ENCODE results near the gene NAT9.

The NAT9 gene

DNA sequence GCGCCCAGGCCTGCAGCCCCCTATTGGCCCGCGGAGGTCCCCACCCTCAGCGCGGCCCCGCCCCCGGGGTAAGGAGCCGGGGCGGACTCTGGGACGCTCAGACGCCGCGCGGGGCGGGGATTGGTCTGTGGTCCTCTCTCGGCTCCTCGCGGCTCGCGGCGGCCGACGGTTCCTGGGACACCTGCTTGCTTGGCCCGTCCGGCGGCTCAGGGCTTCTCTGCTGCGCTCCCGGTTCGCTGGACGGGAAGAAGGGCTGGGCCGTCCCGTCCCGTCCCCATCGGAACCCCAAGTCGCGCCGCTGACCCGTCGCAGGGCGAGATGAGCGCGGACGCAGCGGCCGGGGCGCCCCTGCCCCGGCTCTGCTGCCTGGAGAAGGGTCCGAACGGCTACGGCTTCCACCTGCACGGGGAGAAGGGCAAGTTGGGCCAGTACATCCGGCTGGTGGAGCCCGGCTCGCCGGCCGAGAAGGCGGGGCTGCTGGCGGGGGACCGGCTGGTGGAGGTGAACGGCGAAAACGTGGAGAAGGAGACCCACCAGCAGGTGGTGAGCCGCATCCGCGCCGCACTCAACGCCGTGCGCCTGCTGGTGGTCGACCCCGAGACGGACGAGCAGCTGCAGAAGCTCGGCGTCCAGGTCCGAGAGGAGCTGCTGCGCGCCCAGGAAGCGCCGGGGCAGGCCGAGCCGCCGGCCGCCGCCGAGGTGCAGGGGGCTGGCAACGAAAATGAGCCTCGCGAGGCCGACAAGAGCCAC, 27.4 kb downstream of the NAT9 start, which contains the start of gene NHERF1:
NHERF1 (plus strand) TSS at position 100 of the 750 bp plus-strand sequence; CDS start at position 319, 219 bp downstream.
- Mint-ChIP-seq H3K27ac (peak within 1 kb of the TSS; percentile 92 to 93), H3K4me3 (peak within 1 kb of the TSS; percentile 98 to 99), H3K9me3 (no peaks in the 10 kb centered on the region), H3K4me1 (ENCODE audit: low read depth in 2 of 2) (peaks cover 56 to 66% of the 10 kb centered on the region in 2 donors), H3K36me3 (ENCODE audit: insufficient read depth) (peaks cover 62% of the 10 kb centered on the region), H3K27me3 (no peaks in the 10 kb centered on the region)
- peak; percentile 89 to 94 (median 90) for DNase-seq
- ATAC-seq (replicated peaks) = peak; percentile 82

DNA sequence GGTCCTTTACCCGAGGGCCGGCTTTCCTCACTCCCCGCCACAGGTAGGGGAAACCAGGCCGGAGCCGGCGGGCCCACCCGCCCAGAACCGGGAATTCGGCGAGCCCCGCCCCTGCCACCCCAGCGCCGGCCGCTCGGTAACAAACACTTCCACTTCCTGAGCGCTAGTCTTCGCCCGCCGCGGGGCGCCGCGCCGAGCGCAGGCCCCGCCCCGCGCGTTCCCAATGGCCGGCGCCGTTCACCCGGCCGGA, 27.9 kb downstream of the NAT9 start:
- Mint-ChIP-seq H3K27ac (peak overlapping the region; percentile 92 to 93), H3K4me1 (ENCODE audit: low read depth in 2 of 2) (peaks cover 56 to 66% of the 10 kb centered on the region in 2 donors), H3K36me3 (ENCODE audit: insufficient read depth) (peaks cover 58% of the 10 kb centered on the region), H3K9me3 (no peaks in the 10 kb centered on the region), H3K27me3 (no peaks in the 10 kb centered on the region), H3K4me3 (peak overlapping the region; percentile 98 to 99)
- DNase-seq = no peak
- ATAC-seq (replicated peaks) = no peak

DNA sequence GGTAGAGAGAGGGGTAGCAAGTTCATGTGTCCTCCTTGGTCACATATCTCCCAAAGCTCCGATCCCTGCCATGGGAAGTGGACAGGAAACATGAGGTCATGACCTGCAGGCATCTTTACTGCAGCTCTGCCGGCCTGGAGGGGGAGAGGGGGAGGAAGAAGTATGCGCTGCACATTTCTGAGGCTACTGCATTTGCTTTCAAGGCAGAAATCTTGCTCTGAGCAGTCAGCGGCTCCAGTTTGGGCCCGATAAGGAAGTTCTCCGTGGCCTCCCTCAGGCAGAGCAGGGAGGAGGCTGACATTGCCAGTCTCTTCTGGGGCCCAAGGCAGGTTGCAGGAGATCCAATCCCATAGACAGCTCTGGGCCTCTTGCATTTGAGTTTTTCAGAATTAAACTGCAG, 29.2 kb downstream of the NAT9 start:
- Mint-ChIP-seq H3K4me1 (ENCODE audit: low read depth in 2 of 2) (peaks cover 58 to 68% of the 10 kb centered on the region in 2 donors), H3K27ac (peak overlapping the region; percentile 32 to 68)
- ATAC-seq (replicated peaks) = no peak

DNA sequence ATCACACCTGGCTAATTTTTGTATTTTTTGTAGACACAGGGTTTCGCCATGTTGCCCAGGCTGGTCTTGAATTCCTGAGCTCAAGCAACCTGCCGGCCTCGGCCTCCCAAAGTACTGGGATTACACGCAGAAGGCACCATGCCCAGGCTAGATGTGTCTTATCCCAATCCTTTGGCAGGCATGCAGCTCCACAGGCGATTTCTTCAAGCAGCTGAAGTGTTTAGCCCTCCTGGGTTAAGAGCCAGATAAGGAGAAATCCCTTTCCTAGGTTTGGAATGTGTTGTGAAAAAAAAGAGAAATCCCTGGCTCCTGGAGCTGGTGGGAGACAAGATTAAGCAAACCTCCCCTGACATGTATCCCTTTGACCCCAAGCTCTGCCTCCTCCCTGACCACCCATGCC, 29.8 kb downstream of the NAT9 start:
- no peak for ATAC-seq (replicated peaks)
- Mint-ChIP-seq H3K27me3 (no peaks in the 10 kb centered on the region), H3K27ac (peak overlapping the region; percentile 32 to 68), H3K4me1 (ENCODE audit: low read depth in 2 of 2) (peaks cover 58 to 69% of the 10 kb centered on the region in 2 donors), H3K36me3 (ENCODE audit: insufficient read depth) (peaks cover 44% of the 10 kb centered on the region), H3K9me3 (no peaks in the 10 kb centered on the region), H3K4me3 (peak overlapping the region; percentile 98 to 99)
- no peak for DNase-seq

More for the DNA sequence above, 29.2 kb downstream of the NAT9 start:
- DNase-seq = no peak
- H3K27me3 Mint-ChIP-seq = no peaks in the 10 kb centered on the region
- peak overlapping the region; percentile 98 to 99 for H3K4me3 Mint-ChIP-seq
- H3K9me3 Mint-ChIP-seq = no peaks in the 10 kb centered on the region
- peaks cover 50% of the 10 kb centered on the region for H3K36me3 Mint-ChIP-seq (ENCODE audit: insufficient read depth)

DNA sequence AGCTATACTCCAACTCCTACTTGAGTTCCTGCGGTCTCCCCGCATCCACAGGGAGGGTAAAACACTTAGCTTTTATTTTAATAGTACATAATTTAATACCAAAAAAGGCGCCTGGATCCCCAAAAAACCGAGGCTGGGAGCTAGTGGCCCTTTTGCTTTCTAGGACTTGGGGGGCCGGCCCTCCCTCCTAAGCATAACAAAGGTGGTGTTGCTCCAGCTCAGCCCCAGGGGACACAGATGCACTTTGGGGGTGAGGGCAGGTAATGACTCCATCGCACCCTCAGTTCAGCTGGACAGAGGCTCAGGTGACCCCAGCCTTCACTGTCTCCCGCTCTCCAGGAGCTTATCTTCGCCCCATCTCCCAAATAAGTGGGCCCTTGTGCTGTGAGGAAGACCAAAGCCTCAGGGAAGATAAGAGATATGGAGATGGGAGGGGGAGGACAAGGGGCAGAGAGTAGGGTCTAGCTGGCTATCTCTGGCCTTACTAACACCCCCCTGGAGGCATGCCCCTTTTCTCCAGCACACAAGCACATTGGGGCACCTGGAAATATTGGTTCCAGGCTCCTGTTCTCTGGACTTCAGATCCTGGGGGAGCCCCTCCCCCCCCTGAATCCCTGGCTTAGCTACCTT, 30.5 kb downstream of the NAT9 start:
- no peak for ATAC-seq (replicated peaks)
- Mint-ChIP-seq H3K4me3 (peak overlapping the region in 1 of 2 donors; percentile 29), H3K27ac (peak overlapping the region; percentile 26 to 68), H3K27me3 (no peaks in the 10 kb centered on the region), H3K4me1 (ENCODE audit: low read depth in 2 of 2) (peaks cover 57 to 67% of the 10 kb centered on the region in 2 donors), H3K36me3 (ENCODE audit: insufficient read depth) (peaks cover 37% of the 10 kb centered on the region), H3K9me3 (no peaks in the 10 kb centered on the region)
- DNase-seq = no peak

DNA sequence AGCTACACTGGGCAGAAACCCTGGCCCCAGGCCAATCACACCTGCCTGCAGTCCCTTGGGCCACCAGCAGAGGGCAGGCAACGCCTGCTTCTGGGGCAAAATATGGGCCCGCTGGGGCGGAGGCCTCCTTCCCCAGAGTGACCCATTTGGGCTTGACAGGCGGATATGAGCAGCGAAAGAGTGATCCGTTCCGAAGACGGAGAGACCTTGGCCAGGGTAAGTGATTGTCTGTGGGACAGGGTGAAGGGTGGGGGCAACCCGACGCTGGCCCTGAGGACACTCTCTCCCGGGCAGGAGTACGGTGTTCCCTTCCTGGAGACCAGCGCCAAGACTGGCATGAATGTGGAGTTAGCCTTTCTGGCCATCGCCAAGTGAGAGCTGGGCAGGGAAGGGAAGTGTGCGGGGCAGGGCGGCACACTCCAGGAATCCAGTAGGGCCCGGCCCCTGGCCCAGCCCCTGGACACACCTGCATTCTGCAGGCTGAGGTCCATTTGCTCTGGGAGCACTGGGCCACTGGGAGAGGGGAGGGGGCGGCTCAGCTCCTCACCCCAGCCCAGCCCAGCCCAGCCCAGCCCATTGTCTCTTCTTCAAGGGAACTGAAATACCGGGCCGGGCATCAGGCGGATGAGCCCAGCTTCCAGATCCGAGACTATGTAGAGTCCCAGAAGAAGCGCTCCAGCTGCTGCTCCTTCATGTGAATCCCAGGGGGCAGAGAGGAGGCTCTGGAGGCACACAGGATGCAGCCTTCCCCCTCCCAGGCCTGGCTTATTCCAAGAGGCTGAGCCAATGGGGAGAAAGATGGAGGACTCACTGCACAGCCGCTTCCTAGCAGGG, 31.2 kb downstream of the NAT9 start:
- no peaks in the 10 kb centered on the region for H3K9me3 Mint-ChIP-seq
- H3K4me1 Mint-ChIP-seq (ENCODE audit: low read depth in 2 of 2) = peaks cover 60 to 71% of the 10 kb centered on the region in 2 donors
- peaks cover 37% of the 10 kb centered on the region for H3K36me3 Mint-ChIP-seq (ENCODE audit: insufficient read depth)
- no peaks in the 10 kb centered on the region for H3K27me3 Mint-ChIP-seq
- H3K4me3 Mint-ChIP-seq = peak overlapping the region; percentile 86 to 92
- ATAC-seq (replicated peaks) (peak; percentile 31), DNase-seq (peak; percentile 85 to 90 (median 89))
- H3K27ac Mint-ChIP-seq = peak overlapping the region; percentile 77 to 85

DNA sequence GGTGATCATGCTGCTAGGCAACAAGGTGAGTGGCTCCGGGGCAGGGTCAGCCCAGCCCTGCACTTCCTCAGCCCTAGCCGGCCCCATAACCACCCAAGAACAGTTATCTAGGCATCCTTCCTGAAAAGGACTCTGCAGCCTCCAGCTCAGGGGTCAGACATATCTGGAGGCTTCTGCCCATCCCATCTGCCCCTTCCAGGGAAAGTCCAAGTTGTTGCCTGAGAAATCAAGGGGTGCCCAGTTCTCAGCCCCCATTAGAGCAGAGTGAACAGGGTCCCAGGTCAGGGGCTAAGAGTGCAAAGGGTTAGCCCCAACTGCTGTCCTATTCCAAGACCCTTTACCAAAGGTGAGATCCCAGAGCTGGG, 31.8 kb downstream of the NAT9 start:
- no peaks in the 10 kb centered on the region for H3K27me3 Mint-ChIP-seq
- H3K4me1 Mint-ChIP-seq (ENCODE audit: low read depth in 2 of 2) = peaks cover 66 to 70% of the 10 kb centered on the region in 2 donors
- H3K9me3 Mint-ChIP-seq = no peaks in the 10 kb centered on the region
- ATAC-seq (replicated peaks) = no peak
- peak overlapping the region; percentile 86 to 92 for H3K4me3 Mint-ChIP-seq
- H3K27ac Mint-ChIP-seq = peak overlapping the region; percentile 77 to 85
- no peak for DNase-seq
- H3K36me3 Mint-ChIP-seq (ENCODE audit: insufficient read depth) = peaks cover 36% of the 10 kb centered on the region

DNA sequence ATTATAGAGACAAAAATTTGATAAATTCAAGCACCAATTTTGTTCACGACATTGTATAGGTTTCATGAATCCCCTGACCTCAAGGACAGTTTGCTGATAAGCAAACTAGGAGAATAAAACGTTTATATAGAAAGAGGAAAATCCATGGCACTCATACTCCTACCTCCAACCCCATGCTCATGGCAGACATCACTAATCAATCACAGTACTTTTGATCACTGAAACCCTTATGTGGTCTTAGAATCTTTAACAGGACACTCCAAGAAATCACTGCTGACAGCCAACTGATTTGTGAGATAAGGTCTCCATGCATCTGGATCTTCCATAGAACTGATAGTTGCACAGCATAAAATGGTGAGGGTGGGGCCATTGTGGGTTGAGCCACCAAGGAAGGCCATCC, 32.4 kb downstream of the NAT9 start:
- H3K4me1 Mint-ChIP-seq (ENCODE audit: low read depth in 2 of 2) = peaks cover 72 to 76% of the 10 kb centered on the region in 2 donors
- H3K27me3 Mint-ChIP-seq = no peaks in the 10 kb centered on the region
- peak overlapping the region; percentile 86 to 92 for H3K4me3 Mint-ChIP-seq
- H3K36me3 Mint-ChIP-seq (ENCODE audit: insufficient read depth) = peaks cover 38% of the 10 kb centered on the region
- no peaks in the 10 kb centered on the region for H3K9me3 Mint-ChIP-seq
- ATAC-seq (replicated peaks) (no peak), DNase-seq (no peak)
- H3K27ac Mint-ChIP-seq = peak overlapping the region; percentile 85 to 89

DNA sequence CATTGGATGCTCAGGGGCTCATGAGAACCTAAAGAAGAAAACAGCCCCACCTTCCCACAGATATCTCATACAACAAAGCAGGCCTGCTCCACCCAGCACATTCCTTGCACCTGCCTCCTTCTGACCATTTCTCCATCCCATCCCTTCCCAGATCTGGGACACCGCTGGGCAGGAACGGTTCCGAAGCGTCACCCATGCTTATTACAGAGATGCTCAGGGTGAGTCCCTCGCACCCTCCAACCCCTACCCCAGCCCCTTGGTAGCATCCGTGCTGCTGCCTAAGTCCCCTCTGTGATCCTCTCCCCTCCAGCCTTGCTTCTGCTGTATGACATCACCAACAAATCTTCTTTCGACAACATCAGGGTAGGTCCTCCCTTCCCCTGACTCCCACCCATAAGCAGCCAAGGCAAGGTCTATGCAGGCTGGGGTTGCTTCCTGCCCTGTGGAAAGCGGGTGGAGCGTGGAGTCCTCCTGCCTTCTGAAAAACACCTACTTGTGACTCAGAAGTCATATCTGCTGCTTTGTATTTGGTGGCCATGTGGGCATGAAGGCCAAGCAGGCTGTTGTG, 33.1 kb downstream of the NAT9 start:
- Mint-ChIP-seq H3K4me3 (peak overlapping the region; percentile 86 to 92), H3K36me3 (ENCODE audit: insufficient read depth) (peaks cover 34% of the 10 kb centered on the region), H3K27me3 (no peaks in the 10 kb centered on the region), H3K27ac (peak overlapping the region; percentile 85 to 89), H3K4me1 (ENCODE audit: low read depth in 2 of 2) (peaks cover 78 to 82% of the 10 kb centered on the region in 2 donors), H3K9me3 (no peaks in the 10 kb centered on the region)
- DNase-seq = no peak
- no peak for ATAC-seq (replicated peaks)

DNA sequence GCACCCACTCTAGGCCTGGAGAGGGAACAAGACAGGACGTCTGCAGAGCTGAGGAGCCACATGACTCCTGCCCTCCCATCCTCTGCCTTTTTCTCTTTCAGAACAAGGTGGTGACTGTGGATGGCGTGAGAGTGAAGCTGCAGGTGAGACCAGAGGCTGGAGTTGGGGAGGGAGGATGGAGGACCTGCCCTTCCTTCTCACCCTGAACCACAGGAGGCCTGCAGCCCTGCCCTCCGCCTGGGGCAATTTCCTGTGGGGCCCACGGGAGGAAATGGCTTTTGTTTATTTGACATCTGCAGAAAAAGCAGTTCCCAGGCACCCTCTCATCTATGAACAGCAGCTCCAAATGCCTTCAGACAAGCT, 34.0 kb downstream of the NAT9 start:
- Mint-ChIP-seq H3K9me3 (no peaks in the 10 kb centered on the region), H3K27ac (peak overlapping the region; percentile 85 to 89), H3K36me3 (ENCODE audit: insufficient read depth) (peaks cover 32% of the 10 kb centered on the region), H3K4me3 (peak overlapping the region; percentile 86 to 92), H3K4me1 (ENCODE audit: low read depth in 2 of 2) (peaks cover 77 to 79% of the 10 kb centered on the region in 2 donors), H3K27me3 (no peaks in the 10 kb centered on the region)
- ATAC-seq (replicated peaks) (peak; percentile 18), DNase-seq (peak in 2 of 3 experiments; percentile 50)

DNA sequence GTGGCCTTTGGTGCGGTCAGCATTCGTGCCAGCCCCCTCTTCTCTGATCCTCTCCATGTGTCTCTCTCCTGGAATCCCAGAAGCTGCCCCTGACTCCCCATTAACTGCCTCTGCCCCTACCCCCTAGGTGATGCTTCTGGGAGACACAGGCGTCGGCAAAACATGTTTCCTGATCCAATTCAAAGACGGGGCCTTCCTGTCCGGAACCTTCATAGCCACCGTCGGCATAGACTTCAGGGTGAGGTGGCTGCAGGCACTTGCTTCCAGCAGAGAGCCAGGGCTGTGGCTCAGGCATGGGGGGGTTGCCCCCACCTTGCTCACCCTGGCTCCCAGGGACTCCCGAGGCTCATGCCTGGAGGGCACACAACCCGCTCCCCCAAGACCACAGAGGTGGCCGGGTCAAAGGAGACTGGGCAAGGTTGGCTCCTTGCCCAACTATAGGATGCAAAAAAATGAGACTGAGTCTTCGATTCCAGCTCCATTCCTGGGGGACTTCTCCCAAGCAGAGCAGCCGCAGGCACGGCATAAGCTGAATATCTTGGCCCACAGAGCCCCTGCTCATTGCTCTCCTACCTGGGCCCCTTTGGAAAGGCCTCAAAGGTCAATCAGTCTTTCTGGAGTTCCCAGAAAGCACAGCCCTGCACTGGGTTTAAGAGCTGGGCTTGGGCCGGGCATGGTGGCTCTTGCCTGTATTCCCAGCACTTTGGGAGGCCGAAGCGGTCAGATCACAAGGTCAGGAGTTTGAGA, 35.3 kb downstream of the NAT9 start:
- no peak for DNase-seq
- Mint-ChIP-seq H3K9me3 (no peaks in the 10 kb centered on the region), H3K36me3 (ENCODE audit: insufficient read depth) (peaks cover 32% of the 10 kb centered on the region), H3K27ac (peak overlapping the region; percentile 85 to 89), H3K27me3 (no peaks in the 10 kb centered on the region), H3K4me3 (peak overlapping the region; percentile 86 to 92), H3K4me1 (ENCODE audit: low read depth in 2 of 2) (peaks cover 74 to 76% of the 10 kb centered on the region in 2 donors)
- no peak for ATAC-seq (replicated peaks)

DNA sequence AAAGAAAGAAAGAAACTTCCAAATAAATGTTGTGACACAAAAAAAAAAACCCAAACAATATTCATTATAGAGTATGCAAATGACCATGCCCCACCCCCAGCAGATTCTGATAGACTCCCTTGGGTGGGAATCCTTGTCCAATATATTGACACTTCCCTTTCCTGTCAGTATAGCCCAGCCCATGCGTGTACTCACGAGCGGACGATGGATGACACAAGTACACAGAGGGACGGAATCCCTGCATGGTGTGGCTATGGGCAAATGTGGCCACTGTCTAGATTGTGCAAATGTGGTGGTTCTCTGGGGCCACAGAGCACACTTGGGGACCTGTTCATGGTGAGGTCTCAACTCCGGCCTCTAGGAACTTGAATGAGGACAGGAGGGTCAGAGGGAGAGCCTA, 36.0 kb downstream of the NAT9 start:
- no peak for DNase-seq
- peak overlapping the region; percentile 86 to 92 for H3K4me3 Mint-ChIP-seq
- H3K27ac Mint-ChIP-seq = peak overlapping the region; percentile 83 to 89
- ATAC-seq (replicated peaks) = no peak
- no peaks in the 10 kb centered on the region for H3K27me3 Mint-ChIP-seq
- H3K36me3 Mint-ChIP-seq (ENCODE audit: insufficient read depth) = peaks cover 32% of the 10 kb centered on the region
- peaks cover 73 to 74% of the 10 kb centered on the region in 2 donors for H3K4me1 Mint-ChIP-seq (ENCODE audit: low read depth in 2 of 2)
- no peaks in the 10 kb centered on the region for H3K9me3 Mint-ChIP-seq
